H9 (cell line): ENCODE data around the gene NKX6-2. TPM values are rescaled to one million over a fixed set of nuclear protein-coding genes. Genes with fewer than 3 reads are reported as not detected.

ENCODE experiments used
- DNase-seq: peaks from one replicate; pipeline ENCODE4 v3.0.0-alpha.2; 2017
- H2AFZ ChIP-seq: one replicate; pipeline ENCODE4 v1.6.1; 2013; ENCODE audit warnings: mild to moderate bottlenecking, low read length, control low read depth, moderate library complexity
- H2AK5ac ChIP-seq: 2 replicates; pipeline ENCODE4 v1.6.1; 2013; ENCODE audit warnings: low read length, control low read depth, mixed read lengths; ENCODE audit not compliant: insufficient read length
- H2BK120ac ChIP-seq: one replicate; pipeline ENCODE4 v1.6.1; 2013; ENCODE audit warnings: low read depth, mild to moderate bottlenecking, low read length, control low read depth, inconsistent platforms; ENCODE audit not compliant: poor library complexity, severe bottlenecking
- H2BK12ac ChIP-seq: 2 replicates; pipeline ENCODE4 v1.6.1; 2013; ENCODE audit warnings: low read length, control low read depth, mixed read lengths, low read depth; ENCODE audit not compliant: insufficient read length
- H2BK15ac ChIP-seq: 2 replicates; pipeline ENCODE4 v1.6.1; 2013; ENCODE audit warnings: low read depth, low read length, control low read depth
- H2BK20ac ChIP-seq: one replicate; pipeline ENCODE4 v1.6.1; 2013; ENCODE audit warnings: low read depth, mild to moderate bottlenecking, low read length, control low read depth, inconsistent platforms; ENCODE audit not compliant: poor library complexity, severe bottlenecking
- H2BK5ac ChIP-seq: 2 replicates; pipeline ENCODE4 v1.6.1; 2013; ENCODE audit warnings: low read length, control low read depth, mixed read lengths; ENCODE audit not compliant: insufficient read length
- H3K14ac ChIP-seq: 2 replicates; pipeline ENCODE4 v1.6.1; 2013; ENCODE audit warnings: low read length, control low read depth; ENCODE audit not compliant: insufficient read depth
- H3K18ac ChIP-seq: 2 replicates; pipeline ENCODE4 v1.6.1; 2013; ENCODE audit warnings: low read depth, mild to moderate bottlenecking, mixed read lengths, low read length, control low read depth; ENCODE audit not compliant: insufficient read length
- H3K23ac ChIP-seq: 2 replicates; pipeline ENCODE4 v1.6.1; 2013; ENCODE audit warnings: low read length, control low read depth, mixed read lengths, low read depth; ENCODE audit not compliant: insufficient read length
- H3K23me2 ChIP-seq: 2 replicates; pipeline ENCODE4 v1.6.1; 2013; ENCODE audit warnings: low read depth, mild to moderate bottlenecking, mixed read lengths, low read length, control low read depth; ENCODE audit not compliant: insufficient read length, poor library complexity, severe bottlenecking
- H3K27ac ChIP-seq: 2 replicates; pipeline ENCODE4 v1.5.1; 2013; ENCODE audit warnings: low read length, control low read depth, mixed read lengths, low read depth; ENCODE audit not compliant: insufficient read length
- H3K27me3 ChIP-seq: 2 replicates; pipeline ENCODE4 v1.6.1; 2013; ENCODE audit warnings: low read length, control low read depth, inconsistent platforms; ENCODE audit not compliant: insufficient read depth
- H3K4ac ChIP-seq: 2 replicates; pipeline ENCODE4 v1.6.1; 2013; ENCODE audit warnings: low read depth, mild to moderate bottlenecking, control low read depth, inconsistent platforms, low read length, moderate library complexity
- H3K4me1 ChIP-seq: 2 replicates; pipeline ENCODE4 v1.6.1; 2013; ENCODE audit warnings: low read length, control low read depth, inconsistent platforms; ENCODE audit not compliant: insufficient read depth
- H3K4me2 ChIP-seq: 2 replicates; pipeline ENCODE4 v1.6.1; 2013; ENCODE audit warnings: low read length, control low read depth, mixed read lengths; ENCODE audit not compliant: insufficient read length, insufficient read depth
- H3K56ac ChIP-seq: 2 replicates; pipeline ENCODE4 v1.6.1; 2013; ENCODE audit warnings: low read depth, mild to moderate bottlenecking, mixed read lengths, low read length, control low read depth; ENCODE audit not compliant: insufficient read length
- H3K79me1 ChIP-seq: 2 replicates; pipeline ENCODE4 v1.6.1; 2013; ENCODE audit warnings: low read depth, mild to moderate bottlenecking, moderate library complexity, low read length, control low read depth, inconsistent platforms; ENCODE audit not compliant: insufficient read depth, poor library complexity, severe bottlenecking
- H3K79me2 ChIP-seq: 2 replicates; pipeline ENCODE4 v1.6.1; 2013; ENCODE audit warnings: low read length, control low read depth, inconsistent platforms; ENCODE audit not compliant: insufficient read depth
- H3K9ac ChIP-seq: 2 replicates; pipeline ENCODE4 v1.6.1; 2013; ENCODE audit warnings: low read length, control low read depth, mixed read lengths; ENCODE audit not compliant: insufficient read length; ENCODE audit errors: extremely low read depth
- H3K9me3 ChIP-seq: one replicate; pipeline ENCODE4 v1.6.1; 2013; ENCODE audit warnings: low read depth, low read length, inconsistent platforms; ENCODE audit not compliant: control insufficient read depth
- H3T11ph ChIP-seq: one replicate; pipeline ENCODE4 v1.6.1; 2013; ENCODE audit warnings: mild to moderate bottlenecking, low read length, control low read depth, inconsistent platforms
- H4K20me1 ChIP-seq: one replicate; pipeline ENCODE4 v1.6.1; 2013; ENCODE audit not compliant: control insufficient read depth, insufficient read length, insufficient read depth
- H4K5ac ChIP-seq: 2 replicates; pipeline ENCODE4 v1.6.1; 2013; ENCODE audit warnings: low read depth, mild to moderate bottlenecking, mixed read lengths, low read length, control low read depth; ENCODE audit not compliant: insufficient read length
- H4K8ac ChIP-seq: replicated peaks from 2 replicates; pipeline ENCODE4 v1.6.1; 2013; ENCODE audit warnings: low read length, control low read depth, mixed read lengths, low read depth; ENCODE audit not compliant: insufficient read length
- H4K91ac ChIP-seq: 2 replicates; pipeline ENCODE4 v1.6.1; 2013; ENCODE audit warnings: low read depth, mild to moderate bottlenecking, moderate library complexity, mixed read lengths, low read length, control low read depth; ENCODE audit not compliant: insufficient read length
- H3K27ac Mint-ChIP-seq, 3 experiments: 2 replicates in 2 of 3; 3 replicates in 1 of 3; pipeline ENCODE4 v1.8.0; 2020 to 2021; ENCODE audit warnings: mixed read lengths in 3 of 3, mild to moderate bottlenecking in 1 of 3, moderate library complexity in 1 of 3
- H3K27me3 Mint-ChIP-seq: 2 replicates; pipeline ENCODE4 v1.8.0; 2021; ENCODE audit warnings: low read depth, mild to moderate bottlenecking, moderate library complexity, mixed read lengths
- H3K36me3 Mint-ChIP-seq, 3 experiments: 2 replicates in 2 of 3; 3 replicates in 1 of 3; pipeline ENCODE4 v1.8.0; 2020 to 2021; ENCODE audit warnings: low read depth in 3 of 3, mixed read lengths in 3 of 3; ENCODE audit not compliant: insufficient read depth in 1 of 3
- H3K4me1 Mint-ChIP-seq, 2 experiments: 2 replicates each; pipeline ENCODE4 v1.8.0; 2020; ENCODE audit warnings: mixed read lengths in 2 of 2
- H3K4me3 Mint-ChIP-seq, 2 experiments: 2 replicates in 1 of 2; 3 replicates in 1 of 2; pipeline ENCODE4 v1.8.0; 2020 to 2021; ENCODE audit warnings: mild to moderate bottlenecking in 2 of 2, mixed read lengths in 2 of 2, moderate library complexity in 1 of 2
- H3K9me3 Mint-ChIP-seq, 2 experiments: 2 replicates in 1 of 2; 3 replicates in 1 of 2; pipeline ENCODE4 v1.8.0; 2020; ENCODE audit warnings: mild to moderate bottlenecking in 2 of 2, mixed read lengths in 2 of 2, moderate library complexity in 1 of 2
- CTCF ChIP-seq: fragments of 200-600 bp; sonication (generic); conservative IDR thresholded peaks from 3 replicates; pipeline ENCODE4 v1.8.0; 2021; ENCODE audit warnings: antibody characterized with exemption, mild to moderate bottlenecking
- WGBS: extraction: QIAGEN DNeasy Blood & Tissue Kit; methylation state at CpG from one replicate; pipeline ENCODE4 v1.1.7; 2013; ENCODE audit warnings: missing lambda C conversion rate, low lambda C conversion rate, mixed read lengths; ENCODE audit not compliant: insufficient read length; ENCODE audit errors: extremely low coverage; 5-methylcytosine and 5-hydroxymethylcytosine counted together
- total RNA-seq: library from RNA; stranded (reverse); gene quantifications from 2 replicates; pipeline ENCODE4 v1.2.1, GENCODE V29; 2021

Gene NKX6-2
- total RNA-seq, 1 experiment from 2014 or later = 0.13 TPM

DNA sequence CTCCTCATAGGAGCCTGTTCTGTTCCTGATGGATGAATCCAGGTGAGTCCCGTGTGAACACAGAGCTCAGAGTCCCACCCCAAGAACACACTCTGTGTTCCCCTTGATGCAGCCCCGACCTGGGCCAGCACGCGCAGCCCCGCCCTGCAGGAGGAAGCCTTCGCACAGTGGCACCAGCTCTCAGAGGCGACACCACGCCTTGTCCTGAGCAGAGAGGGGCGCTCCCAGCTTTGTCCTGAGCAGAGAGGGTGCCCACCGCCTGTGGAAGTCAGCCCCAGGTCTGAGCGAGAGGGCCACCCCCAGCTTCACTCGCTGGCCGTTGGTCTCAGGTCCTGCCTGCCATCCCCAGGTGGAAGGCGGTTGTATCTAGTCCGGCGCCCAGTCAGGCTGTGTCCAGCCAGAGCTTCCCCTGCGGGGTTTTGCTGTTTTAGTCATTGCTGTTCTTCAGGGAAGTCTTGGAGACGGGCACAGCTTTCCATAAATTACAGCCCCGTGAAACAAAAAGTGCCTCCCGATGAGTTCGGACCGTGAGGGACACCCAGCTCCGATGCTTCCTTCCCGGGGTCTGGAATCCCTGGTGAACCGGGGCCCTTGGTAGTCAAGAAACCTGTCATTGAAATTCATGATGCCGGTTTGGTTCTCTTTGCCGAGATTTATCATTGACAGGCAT lies 43.6 kb downstream of the NKX6-2 start:
- Mint-ChIP-seq H3K36me3 (no peaks in the 10 kb centered on the region), H3K9me3 (no peaks in the 10 kb centered on the region), H3K4me1 (peaks cover 35 to 39% of the 10 kb centered on the region in 2 experiments), H3K27ac (peak overlapping the region; percentile 64 to 87 (median 84); a peak in 5 of 7 replicates), H3K27me3 (no peaks in the 10 kb centered on the region; the same call in 1 of the 2 replicates), H3K4me3 (no peak overlapping the region)
- H4K5ac ChIP-seq = no peak overlapping the region
- no peak overlapping the region for H3K9ac ChIP-seq
- no peak overlapping the region for H2AFZ ChIP-seq
- no peaks in the 10 kb centered on the region for H3K27me3 ChIP-seq
- H2BK20ac ChIP-seq = no peak overlapping the region
- no peak overlapping the region for H3K18ac ChIP-seq
- no peak overlapping the region for H3K4me2 ChIP-seq
- no peak overlapping the region; the same call in 1 of the 2 replicates for H3K14ac ChIP-seq
- H3K79me1 ChIP-seq = no peaks in the 10 kb centered on the region
- no peak overlapping the region for H3K27ac ChIP-seq
- H2BK15ac ChIP-seq = no peak overlapping the region
- no peak overlapping the region for H2AK5ac ChIP-seq
- no peak overlapping the region for H2BK5ac ChIP-seq
- H2BK12ac ChIP-seq = no peak overlapping the region
- H3K56ac ChIP-seq = no peak overlapping the region
- no peaks in the 10 kb centered on the region for H3K79me2 ChIP-seq
- H3K23ac ChIP-seq = no peak overlapping the region
- no peak overlapping the region for H3T11ph ChIP-seq
- TF ChIP-seq CTCF = no peak
- H3K4ac ChIP-seq = no peak overlapping the region
- H4K20me1 ChIP-seq = no peaks in the 10 kb centered on the region
- H3K4me1 ChIP-seq = no peaks in the 10 kb centered on the region; the same call in 1 of the 2 replicates
- no peak overlapping the region for H4K91ac ChIP-seq
- H4K8ac ChIP-seq = no peak overlapping the region
- no CpG with 5 or more reads among the region's 27 CpGs for WGBS
- H2BK120ac ChIP-seq = no peak overlapping the region
- no peaks in the 10 kb centered on the region for H3K9me3 ChIP-seq
- DNase-seq = no peak
- no peaks in the 10 kb centered on the region for H3K23me2 ChIP-seq
